Erythroblast (primary cell): ENCODE data around the gene GAK.

ENCODE experiments used
- GATA1 ChIP-seq: IDR thresholded peaks from 2 replicates; pipeline ENCODE4 v1.6.1; 2011; ENCODE audit warnings: low read depth, mild to moderate bottlenecking, control low read depth, low read length, moderate library complexity
- POLR2A ChIP-seq: IDR thresholded peaks from 2 replicates; pipeline ENCODE4 v1.6.1; 2011; ENCODE audit warnings: mild to moderate bottlenecking, low read length

- TF ChIP-seq POLR2A, result no peak
- TF ChIP-seq GATA1, result no peak
Measured at GRCh38 chr4:955161-955921, 23.2 kb upstream of the GAK start.
